Mammary epithelial cell (primary cell): ENCODE measurements around the gene DCXR.

Source experiments
- CTCF ChIP-seq, 2 donors: IDR thresholded peaks in 1 of 2; conservative IDR thresholded peaks in 1 of 2; 2 replicates each; pipeline ENCODE4 v1.5.1; 2011 to 2012; ENCODE audit warnings: inconsistent platforms in 2 of 2, low read length in 2 of 2, mild to moderate bottlenecking in 2 of 2, control low read depth in 1 of 2, low read depth in 1 of 2; ENCODE audit not compliant: insufficient read depth in 1 of 2; ENCODE audit errors: extremely low read depth in 1 of 2
- EZH2 ChIP-seq: IDR thresholded peaks from 2 replicates; pipeline ENCODE4 v1.6.1; 2012; ENCODE audit warnings: low read length, inconsistent platforms, borderline replicate concordance

- TF ChIP-seq CTCF (conservative IDR thresholded peaks at IDR 0.05 in 1 of 2, IDR thresholded peaks at IDR 0.05 in 1 of 2; ENCODE audit: extremely low read depth in 1 of 2, insufficient read depth in 1 of 2, low read depth in 1 of 2, low read length in 2 of 2), result no peak
- no peak for TF ChIP-seq EZH2
These were observed 15.6 kb downstream of the DCXR start for GRCh38 chr17:82021900-82022309.
